ENCODE measurements around the gene MYL5.

Gene MYL5

DNA sequence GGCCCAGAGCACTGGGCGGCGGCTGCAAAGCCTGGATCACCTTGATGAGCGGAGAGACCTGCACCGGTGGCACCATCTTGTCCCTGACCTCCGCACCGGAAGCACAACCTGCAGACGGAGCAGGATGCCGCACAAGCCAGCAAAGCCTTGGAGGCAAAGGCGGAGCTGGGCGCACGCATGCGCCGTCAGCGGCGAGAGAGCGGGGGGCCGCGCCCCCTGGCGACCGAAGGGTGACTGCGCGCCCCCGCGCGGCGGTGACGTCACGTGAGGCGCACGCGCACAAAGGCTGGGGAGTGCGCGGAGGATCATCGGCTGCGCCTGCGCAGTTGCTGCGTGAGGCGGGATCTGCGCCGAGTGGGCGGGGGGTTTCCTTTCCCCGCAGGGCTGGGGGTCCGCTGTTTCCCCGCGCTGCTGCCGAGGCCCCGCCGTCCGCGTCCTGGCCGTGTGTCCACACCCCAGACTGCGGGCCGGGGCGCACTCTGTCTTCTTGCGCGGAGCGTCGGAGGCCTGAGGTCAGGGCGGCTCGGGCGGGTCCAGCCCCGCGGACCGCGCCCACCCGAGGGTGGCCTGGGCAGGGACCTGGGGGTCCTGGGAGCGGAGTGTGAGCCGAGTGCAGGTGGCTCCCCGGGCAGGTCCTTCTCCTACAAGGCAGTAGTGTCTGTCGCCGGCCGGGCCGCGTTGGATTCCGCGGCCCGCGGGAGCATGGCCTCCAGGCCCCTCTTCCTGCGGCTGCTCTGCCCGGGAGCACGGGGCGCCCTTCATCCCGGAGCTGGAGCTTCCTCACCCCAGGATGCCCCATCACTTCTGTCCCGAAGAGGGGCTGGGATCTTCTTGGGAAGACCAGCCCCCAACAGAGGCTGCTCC lies at the start of gene MYL5, which contains the start of gene ATP5ME (continued):
- no peak for TF ChIP-seq ZNF621 (tag by site-specific recombination; IDR thresholded peaks at IDR 0.05)
- TF ChIP-seq ZEB2 (tag by site-specific recombination; IDR thresholded peaks at IDR 0.05), result no peak
- TF ChIP-seq SP3 (tag by site-specific recombination; IDR thresholded peaks at IDR 0.05), result peak; percentile 67
- TF ChIP-seq HOXD13 (CRISPR knock-in tag; IDR thresholded peaks at IDR 0.05; ENCODE audit: borderline replicate concordance), result no peak
- no peak for TF ChIP-seq MZF1 (tag by site-specific recombination; IDR thresholded peaks at IDR 0.05; ENCODE audit: borderline replicate concordance)
- 0 out of 2 replicates have a peak, but pooled peaks have one; percentile 17 for TF ChIP-seq ZBTB7A (tag by site-specific recombination; IDR thresholded peaks at IDR 0.05; ENCODE audit: low read depth)
- TF ChIP-seq GLIS1 (tag by site-specific recombination; IDR thresholded peaks at IDR 0.05), result peak; percentile 70
- no peak for TF ChIP-seq ZNF747 (tag by site-specific recombination; IDR thresholded peaks at IDR 0.05)
- no peak for TF ChIP-seq ZNF624 (tag by site-specific recombination; IDR thresholded peaks at IDR 0.05)
- no peak for TF ChIP-seq ZNF626 (tag by site-specific recombination; IDR thresholded peaks at IDR 0.05)
- peak; percentile 66; the same call in 1 of the 2 replicates for TF ChIP-seq KLF8 (tag by site-specific recombination; IDR thresholded peaks at IDR 0.05)
- no peak for TF ChIP-seq ZNF658 (tag by site-specific recombination; IDR thresholded peaks at IDR 0.05)
- TF ChIP-seq, protein P1, sequence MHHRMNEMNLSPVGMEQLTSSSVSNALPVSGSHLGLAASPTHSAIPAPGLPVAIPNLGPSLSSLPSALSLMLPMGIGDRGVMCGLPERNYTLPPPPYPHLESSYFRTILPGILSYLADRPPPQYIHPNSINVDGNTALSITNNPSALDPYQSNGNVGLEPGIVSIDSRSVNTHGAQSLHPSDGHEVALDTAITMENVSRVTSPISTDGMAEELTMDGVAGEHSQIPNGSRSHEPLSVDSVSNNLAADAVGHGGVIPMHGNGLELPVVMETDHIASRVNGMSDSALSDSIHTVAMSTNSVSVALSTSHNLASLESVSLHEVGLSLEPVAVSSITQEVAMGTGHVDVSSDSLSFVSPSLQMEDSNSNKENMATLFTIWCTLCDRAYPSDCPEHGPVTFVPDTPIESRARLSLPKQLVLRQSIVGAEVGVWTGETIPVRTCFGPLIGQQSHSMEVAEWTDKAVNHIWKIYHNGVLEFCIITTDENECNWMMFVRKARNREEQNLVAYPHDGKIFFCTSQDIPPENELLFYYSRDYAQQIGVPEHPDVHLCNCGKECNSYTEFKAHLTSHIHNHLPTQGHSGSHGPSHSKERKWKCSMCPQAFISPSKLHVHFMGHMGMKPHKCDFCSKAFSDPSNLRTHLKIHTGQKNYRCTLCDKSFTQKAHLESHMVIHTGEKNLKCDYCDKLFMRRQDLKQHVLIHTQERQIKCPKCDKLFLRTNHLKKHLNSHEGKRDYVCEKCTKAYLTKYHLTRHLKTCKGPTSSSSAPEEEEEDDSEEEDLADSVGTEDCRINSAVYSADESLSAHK (tag by site-specific recombination; IDR thresholded peaks at IDR 0.05), result no peak
- TF ChIP-seq, protein P2, sequence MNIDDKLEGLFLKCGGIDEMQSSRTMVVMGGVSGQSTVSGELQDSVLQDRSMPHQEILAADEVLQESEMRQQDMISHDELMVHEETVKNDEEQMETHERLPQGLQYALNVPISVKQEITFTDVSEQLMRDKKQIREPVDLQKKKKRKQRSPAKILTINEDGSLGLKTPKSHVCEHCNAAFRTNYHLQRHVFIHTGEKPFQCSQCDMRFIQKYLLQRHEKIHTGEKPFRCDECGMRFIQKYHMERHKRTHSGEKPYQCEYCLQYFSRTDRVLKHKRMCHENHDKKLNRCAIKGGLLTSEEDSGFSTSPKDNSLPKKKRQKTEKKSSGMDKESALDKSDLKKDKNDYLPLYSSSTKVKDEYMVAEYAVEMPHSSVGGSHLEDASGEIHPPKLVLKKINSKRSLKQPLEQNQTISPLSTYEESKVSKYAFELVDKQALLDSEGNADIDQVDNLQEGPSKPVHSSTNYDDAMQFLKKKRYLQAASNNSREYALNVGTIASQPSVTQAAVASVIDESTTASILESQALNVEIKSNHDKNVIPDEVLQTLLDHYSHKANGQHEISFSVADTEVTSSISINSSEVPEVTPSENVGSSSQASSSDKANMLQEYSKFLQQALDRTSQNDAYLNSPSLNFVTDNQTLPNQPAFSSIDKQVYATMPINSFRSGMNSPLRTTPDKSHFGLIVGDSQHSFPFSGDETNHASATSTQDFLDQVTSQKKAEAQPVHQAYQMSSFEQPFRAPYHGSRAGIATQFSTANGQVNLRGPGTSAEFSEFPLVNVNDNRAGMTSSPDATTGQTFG (tag by site-specific recombination; IDR thresholded peaks at IDR 0.05; ENCODE audit: borderline replicate concordance), result no peak
- TF ChIP-seq, protein P3, sequence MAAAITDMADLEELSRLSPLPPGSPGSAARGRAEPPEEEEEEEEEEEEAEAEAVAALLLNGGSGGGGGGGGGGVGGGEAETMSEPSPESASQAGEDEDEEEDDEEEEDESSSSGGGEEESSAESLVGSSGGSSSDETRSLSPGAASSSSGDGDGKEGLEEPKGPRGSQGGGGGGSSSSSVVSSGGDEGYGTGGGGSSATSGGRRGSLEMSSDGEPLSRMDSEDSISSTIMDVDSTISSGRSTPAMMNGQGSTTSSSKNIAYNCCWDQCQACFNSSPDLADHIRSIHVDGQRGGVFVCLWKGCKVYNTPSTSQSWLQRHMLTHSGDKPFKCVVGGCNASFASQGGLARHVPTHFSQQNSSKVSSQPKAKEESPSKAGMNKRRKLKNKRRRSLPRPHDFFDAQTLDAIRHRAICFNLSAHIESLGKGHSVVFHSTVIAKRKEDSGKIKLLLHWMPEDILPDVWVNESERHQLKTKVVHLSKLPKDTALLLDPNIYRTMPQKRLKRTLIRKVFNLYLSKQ (tag by site-specific recombination; IDR thresholded peaks at IDR 0.05; ENCODE audit: borderline replicate concordance), result no peak
- no peak for TF ChIP-seq ZNF19 (tag by site-specific recombination; IDR thresholded peaks at IDR 0.05; ENCODE audit: low read depth)
- TF ChIP-seq ZNF792 (tag by site-specific recombination; IDR thresholded peaks at IDR 0.05), result no peak
- TF ChIP-seq ZBTB8A (tag by site-specific recombination; IDR thresholded peaks at IDR 0.05), result 0 out of 2 replicates have a peak, but pooled peaks have one; percentile 22
- TF ChIP-seq, protein P4, sequence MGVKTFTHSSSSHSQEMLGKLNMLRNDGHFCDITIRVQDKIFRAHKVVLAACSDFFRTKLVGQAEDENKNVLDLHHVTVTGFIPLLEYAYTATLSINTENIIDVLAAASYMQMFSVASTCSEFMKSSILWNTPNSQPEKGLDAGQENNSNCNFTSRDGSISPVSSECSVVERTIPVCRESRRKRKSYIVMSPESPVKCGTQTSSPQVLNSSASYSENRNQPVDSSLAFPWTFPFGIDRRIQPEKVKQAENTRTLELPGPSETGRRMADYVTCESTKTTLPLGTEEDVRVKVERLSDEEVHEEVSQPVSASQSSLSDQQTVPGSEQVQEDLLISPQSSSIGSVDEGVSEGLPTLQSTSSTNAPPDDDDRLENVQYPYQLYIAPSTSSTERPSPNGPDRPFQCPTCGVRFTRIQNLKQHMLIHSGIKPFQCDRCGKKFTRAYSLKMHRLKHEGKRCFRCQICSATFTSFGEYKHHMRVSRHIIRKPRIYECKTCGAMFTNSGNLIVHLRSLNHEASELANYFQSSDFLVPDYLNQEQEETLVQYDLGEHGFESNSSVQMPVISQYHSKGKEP (tag by site-specific recombination; IDR thresholded peaks at IDR 0.05), result no peak
- no peak for TF ChIP-seq ZNF10 (tag by site-specific recombination; IDR thresholded peaks at IDR 0.05)
- TF ChIP-seq SP2 (tag by site-specific recombination; IDR thresholded peaks at IDR 0.05), result peak; percentile 76
- TF ChIP-seq TCF7L2 (IDR thresholded peaks at IDR 0.05; ENCODE audit: borderline replicate concordance, low read depth, low read length), result no peak
- TF ChIP-seq, protein P5, sequence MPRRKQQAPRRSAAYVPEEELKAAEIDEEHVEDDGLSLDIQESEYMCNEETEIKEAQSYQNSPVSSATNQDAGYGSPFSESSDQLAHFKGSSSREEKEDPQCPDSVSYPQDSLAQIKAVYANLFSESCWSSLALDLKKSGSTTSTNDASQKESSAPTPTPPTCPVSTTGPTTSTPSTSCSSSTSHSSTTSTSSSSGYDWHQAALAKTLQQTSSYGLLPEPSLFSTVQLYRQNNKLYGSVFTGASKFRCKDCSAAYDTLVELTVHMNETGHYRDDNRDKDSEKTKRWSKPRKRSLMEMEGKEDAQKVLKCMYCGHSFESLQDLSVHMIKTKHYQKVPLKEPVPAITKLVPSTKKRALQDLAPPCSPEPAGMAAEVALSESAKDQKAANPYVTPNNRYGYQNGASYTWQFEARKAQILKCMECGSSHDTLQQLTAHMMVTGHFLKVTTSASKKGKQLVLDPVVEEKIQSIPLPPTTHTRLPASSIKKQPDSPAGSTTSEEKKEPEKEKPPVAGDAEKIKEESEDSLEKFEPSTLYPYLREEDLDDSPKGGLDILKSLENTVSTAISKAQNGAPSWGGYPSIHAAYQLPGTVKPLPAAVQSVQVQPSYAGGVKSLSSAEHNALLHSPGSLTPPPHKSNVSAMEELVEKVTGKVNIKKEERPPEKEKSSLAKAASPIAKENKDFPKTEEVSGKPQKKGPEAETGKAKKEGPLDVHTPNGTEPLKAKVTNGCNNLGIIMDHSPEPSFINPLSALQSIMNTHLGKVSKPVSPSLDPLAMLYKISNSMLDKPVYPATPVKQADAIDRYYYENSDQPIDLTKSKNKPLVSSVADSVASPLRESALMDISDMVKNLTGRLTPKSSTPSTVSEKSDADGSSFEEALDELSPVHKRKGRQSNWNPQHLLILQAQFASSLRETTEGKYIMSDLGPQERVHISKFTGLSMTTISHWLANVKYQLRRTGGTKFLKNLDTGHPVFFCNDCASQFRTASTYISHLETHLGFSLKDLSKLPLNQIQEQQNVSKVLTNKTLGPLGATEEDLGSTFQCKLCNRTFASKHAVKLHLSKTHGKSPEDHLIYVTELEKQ (tag by site-specific recombination; IDR thresholded peaks at IDR 0.05; ENCODE audit: borderline replicate concordance), result no peak
- no peak for TF ChIP-seq MYNN (tag by site-specific recombination; IDR thresholded peaks at IDR 0.05; ENCODE audit: borderline replicate concordance)
- TF ChIP-seq, protein P6, sequence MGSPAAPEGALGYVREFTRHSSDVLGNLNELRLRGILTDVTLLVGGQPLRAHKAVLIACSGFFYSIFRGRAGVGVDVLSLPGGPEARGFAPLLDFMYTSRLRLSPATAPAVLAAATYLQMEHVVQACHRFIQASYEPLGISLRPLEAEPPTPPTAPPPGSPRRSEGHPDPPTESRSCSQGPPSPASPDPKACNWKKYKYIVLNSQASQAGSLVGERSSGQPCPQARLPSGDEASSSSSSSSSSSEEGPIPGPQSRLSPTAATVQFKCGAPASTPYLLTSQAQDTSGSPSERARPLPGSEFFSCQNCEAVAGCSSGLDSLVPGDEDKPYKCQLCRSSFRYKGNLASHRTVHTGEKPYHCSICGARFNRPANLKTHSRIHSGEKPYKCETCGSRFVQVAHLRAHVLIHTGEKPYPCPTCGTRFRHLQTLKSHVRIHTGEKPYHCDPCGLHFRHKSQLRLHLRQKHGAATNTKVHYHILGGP (tag by site-specific recombination; IDR thresholded peaks at IDR 0.05), result no peak
- no peak for TF ChIP-seq ZNF366 (tag by site-specific recombination; conservative IDR thresholded peaks at IDR 0.05)

All from HEK293 (cell line).